Right ventricle myocardium inferior (tissue), 1 donor: ENCODE measurements around the gene CBX2. TPM values are rescaled to one million over a fixed set of nuclear protein-coding genes. Genes with fewer than 3 reads are reported as not detected.

Source experiments
- ATAC-seq: fragments of 200-7000 bp; cut with Tn5 transposase; one replicate; pipeline ENCODE4 v1.9.1; 2020; ENCODE audit warnings: mild to moderate bottlenecking, moderate library complexity
- DNase-seq: peaks from one replicate; pipeline ENCODE4 v3.0.0; 2021; ENCODE audit errors: missing footprints
- intact Hi-C: fragments of 100-400 bp; cut with DNase I; formaldehyde crosslinking; loops from one replicate; pipeline ENCODE4 v1.11.0; 2022
- total RNA-seq: library from RNA; stranded (reverse); fragmentation: NEBNext Ultra II Directional; extraction: Animal tissue kit (Norgen Biotek cat#: 25700); gene quantifications from one replicate; pipeline ENCODE4 v1.2.1, GENCODE V29; 2021
- donor health status: DM: no; HTN: yes; CAD: no; lungs with severe emphysema.

Gene CBX2
- total RNA-seq, 1 donor from 2014 or later = 4.2 TPM

- intact Hi-C loops = loop anchor here (5.0 to 10.0 kb wide), 2 partner anchors 121 to 198 kb away; no protein-coding TSS in a partner anchor
- no peak for DNase-seq
- ATAC-seq = no peak
Observed at GRCh38 chr17:79793924-79794304, 16.0 kb downstream of the CBX2 start.

- intact Hi-C loops = loop anchor here (5.0 to 10.0 kb wide), 2 partner anchors 120 to 197 kb away; no protein-coding TSS in a partner anchor
- ATAC-seq = no peak
- no peak for DNase-seq
Observed at GRCh38 chr17:79794659-79795511, 16.9 kb downstream of the CBX2 start.

- DNase-seq (no peak), ATAC-seq (no peak)
- intact Hi-C loops = loop anchor here (2.0 to 10.0 kb wide), 2 partner anchors 43 to 119 kb away; partner anchors contain the start of gene CBX4
Observed at GRCh38 chr17:79795795-79796443, 18.0 kb downstream of the CBX2 start.

- DNase-seq (no peak), ATAC-seq (no peak)
- intact Hi-C loops = loop anchor here (2.0 to 10.0 kb wide), 2 partner anchors 42 to 118 kb away; partner anchors contain the start of gene CBX4
Observed at GRCh38 chr17:79796444-79796762, 18.5 kb downstream of the CBX2 start.

GRCh38 chr17:79796763-79797491 lies 19.0 kb downstream of the CBX2 start, which contains the start of gene CBX8:
CBX8 (minus strand) TSS chr17:79797077; CDS start chr17:79796998, 79 bp downstream.
- peak; percentile 100 for DNase-seq
- ATAC-seq = peak; percentile 98
- intact Hi-C loops = loop anchor here (2.0 to 10.0 kb wide), 2 partner anchors 42 to 118 kb away; partner anchors contain the start of gene CBX4

DNA sequence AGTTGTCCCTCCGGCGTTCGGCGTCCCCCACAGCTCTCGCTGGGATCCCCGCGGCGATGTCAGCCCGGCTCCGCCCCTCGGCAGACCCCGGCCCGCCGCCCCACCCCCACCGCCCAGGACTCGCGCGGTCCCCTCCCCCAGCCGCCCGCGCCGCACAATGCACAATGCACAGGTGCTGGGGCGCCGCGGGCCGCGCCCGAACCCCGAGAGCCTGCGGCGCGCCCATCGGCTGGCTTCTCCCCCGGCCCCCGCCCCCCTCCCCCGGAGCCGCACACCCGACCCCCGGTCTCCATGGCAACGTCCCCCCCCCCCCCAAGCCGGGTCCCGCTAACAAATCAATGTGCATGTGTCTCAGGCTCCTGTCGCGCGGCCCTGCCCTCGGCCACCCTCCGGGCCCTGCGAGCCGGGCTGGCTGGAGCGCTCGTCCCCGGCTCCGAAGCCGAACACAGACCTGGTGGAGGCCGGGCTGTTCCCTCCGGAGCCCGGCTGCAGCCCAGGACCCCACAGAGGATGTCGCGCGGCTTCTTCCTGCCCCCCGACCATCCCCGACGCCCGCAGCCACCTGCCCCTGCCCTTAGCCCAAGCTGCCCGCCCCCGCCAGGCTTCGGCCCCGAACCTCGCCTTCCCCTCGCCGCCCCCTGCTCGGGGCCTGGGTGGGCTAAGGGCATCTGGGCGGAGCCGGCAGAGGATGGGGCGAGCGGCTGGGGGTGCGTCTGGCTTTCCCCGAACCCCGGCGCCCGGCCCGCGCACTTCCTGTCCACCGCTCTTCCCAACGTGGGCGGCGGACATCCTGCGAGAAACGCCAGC lies 19.7 kb downstream of the CBX2 start:
- DNase-seq (no peak), ATAC-seq (no peak)

DNA sequence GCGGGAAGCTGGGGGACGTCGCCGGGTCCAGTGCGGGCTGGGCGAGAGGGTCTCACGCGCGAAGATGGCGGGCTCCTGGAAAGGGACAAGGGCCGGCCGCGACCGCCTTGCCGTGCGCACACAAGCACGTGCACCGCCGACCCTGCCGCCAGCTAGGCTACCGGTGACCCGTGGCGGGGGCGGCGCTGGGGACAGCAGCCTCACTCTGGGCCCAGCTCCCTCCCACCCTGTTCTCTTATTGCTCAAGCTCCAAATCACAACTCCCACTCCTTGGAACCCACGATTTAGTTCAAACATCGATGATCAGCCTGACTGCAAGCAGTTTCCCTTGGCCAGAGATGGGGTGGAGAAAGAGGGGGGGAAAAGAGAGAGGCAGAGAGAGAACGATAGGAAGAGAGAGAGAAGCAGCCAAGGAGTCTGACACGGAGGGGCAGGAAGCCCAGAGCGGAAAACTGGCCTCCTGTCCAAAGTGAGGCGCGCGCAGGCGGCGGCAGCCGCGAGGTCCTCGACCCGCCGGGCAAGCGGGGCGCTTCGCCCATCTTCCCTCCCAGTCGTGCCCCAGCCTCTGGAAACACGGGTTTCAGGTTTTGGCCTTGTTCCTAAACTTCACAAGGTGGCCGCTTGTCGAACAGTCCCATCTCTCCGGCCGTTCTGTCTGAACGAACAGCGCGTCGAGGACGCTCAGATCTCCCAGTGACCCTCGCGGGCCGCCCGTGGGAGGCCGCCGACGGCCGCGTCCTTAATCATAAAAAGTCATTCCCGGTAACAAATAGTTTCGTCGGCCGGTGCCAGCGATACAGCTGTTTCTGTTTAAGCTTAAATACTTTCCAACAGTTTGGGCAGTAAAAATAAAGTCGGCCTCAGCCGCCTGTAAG lies 20.6 kb downstream of the CBX2 start:
- intact Hi-C loops = loop anchor here (10.0 kb wide), 1 partner anchor 116 kb away; no protein-coding TSS in a partner anchor
- ATAC-seq (no peak), DNase-seq (no peak)

More for the DNA sequence above, 19.7 kb downstream of the CBX2 start:
- intact Hi-C loops = loop anchor here (2.0 to 10.0 kb wide), 2 partner anchors 41 to 117 kb away; partner anchors contain the start of gene CBX4

GRCh38 chr17:79799174-79799537 lies 21.2 kb downstream of the CBX2 start:
- DNase-seq (no peak), ATAC-seq (no peak)
- intact Hi-C loops = loop anchor here (10.0 kb wide), 1 partner anchor 116 kb away; no protein-coding TSS in a partner anchor

GRCh38 chr17:79799538-79800324 lies 21.8 kb downstream of the CBX2 start:
- DNase-seq (no peak), ATAC-seq (no peak)
- intact Hi-C loops = loop anchor here (10.0 kb wide), 1 partner anchor 115 kb away; no protein-coding TSS in a partner anchor

GRCh38 chr17:79800325-79801155 lies 22.6 kb downstream of the CBX2 start:
- no peak for DNase-seq
- intact Hi-C loops = no loop called here
- ATAC-seq = no peak

DNA sequence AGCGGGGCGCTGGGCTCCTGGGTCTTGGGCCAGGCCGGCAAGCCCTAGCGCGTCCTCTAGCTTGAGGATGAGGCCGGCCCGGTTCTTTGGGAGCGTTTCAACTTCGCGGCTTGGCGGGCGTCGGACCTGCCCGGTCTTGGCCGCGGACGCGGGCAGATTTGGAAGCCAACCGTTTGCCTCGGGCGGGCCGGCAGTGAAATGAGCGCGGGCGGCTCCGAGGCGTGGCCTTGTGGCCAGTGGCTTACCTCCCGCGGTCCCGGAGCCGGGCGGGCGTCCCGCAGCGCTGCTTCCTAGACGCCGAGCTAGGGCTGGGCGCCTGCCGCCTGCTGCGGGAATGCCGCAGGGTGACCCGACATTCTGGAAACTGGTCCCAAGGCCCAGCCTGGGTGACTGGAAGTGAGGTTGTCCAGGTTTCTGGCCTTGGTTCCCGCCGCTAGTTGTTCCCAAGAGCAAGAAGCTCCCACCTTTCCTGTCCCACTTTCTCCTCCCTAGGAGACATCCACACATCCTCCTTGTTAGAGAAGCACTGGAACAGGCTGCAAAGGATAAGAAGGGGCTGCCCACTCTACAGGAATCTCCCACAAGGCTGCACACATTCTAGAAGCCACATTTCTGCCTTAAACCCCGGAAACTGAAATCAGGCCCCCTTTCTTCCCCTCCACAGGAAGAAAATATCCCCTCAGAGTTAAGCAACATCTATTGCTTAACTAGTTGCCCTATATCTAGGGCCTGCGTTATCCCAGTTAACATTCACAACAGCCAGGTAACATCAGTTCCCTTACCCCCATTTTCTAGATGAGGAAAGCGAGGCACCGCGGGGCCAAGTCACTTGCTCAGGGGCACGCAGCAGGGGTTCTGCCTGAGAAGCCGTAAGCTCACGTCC lies 23.4 kb downstream of the CBX2 start:
- DNase-seq (no peak), ATAC-seq (no peak)
- intact Hi-C loops = no loop called here

GRCh38 chr17:79802039-79802735 lies 24.2 kb downstream of the CBX2 start:
- DNase-seq (no peak), ATAC-seq (no peak)
- intact Hi-C loops = no loop called here

DNA sequence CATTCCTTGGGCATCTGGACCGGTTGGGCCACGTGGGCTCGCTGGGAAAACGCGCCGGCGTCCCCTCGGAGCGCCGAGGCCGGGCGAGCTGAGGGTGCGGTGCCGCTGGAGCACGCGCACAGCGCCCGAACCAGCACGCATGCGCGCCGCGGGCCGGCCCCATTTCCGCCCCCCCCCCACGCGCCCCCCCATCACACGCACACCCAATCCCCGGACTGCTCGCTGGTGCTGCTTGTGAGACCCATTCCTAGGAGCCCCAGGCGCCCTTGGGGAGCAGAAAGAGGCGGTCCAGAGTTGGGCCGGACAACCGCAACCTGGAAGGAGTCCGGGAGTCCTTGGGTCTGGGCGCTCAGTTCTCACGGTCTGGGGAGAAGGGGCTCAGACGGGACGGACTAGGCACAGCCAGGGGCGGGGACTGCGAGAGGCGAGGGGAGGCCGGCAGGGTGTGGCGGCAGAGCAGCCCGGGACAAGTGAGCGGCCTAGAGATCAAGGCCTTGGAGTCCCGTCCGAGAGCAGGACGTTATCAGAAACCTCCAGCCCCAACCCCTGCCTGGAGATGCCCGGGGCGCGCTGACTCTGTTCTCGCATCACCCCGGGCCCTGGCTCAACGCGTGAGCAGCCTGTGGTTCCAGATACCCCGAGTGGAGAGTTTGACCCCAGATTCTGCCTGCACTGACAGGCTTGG lies 24.9 kb downstream of the CBX2 start:
- DNase-seq (no peak), ATAC-seq (no peak)
- intact Hi-C loops = no loop called here
